SU-DHL-6 (cell line): ENCODE data around the gene PDGFD.

Experiments used
- EZH2phosphoT487 ChIP-seq: fragments of 200-600 bp; sonication (generic), shearing (Covaris generic); conservative IDR thresholded peaks from 2 replicates; pipeline ENCODE4 v1.6.1; 2018; ENCODE audit warnings: mild to moderate bottlenecking, antibody characterized with exemption, low read length, moderate library complexity, mixed read lengths
- TF ChIP-seq, protein P1 (sequence below): fragments of 200-600 bp; sonication (generic); IDR thresholded peaks from one replicate; pipeline ENCODE4 v1.5.1; 2017; ENCODE audit warnings: antibody characterized with exemption, mild to moderate bottlenecking, low read length, moderate library complexity; ENCODE audit not compliant: insufficient read depth, poor library complexity, severe bottlenecking

DNA sequence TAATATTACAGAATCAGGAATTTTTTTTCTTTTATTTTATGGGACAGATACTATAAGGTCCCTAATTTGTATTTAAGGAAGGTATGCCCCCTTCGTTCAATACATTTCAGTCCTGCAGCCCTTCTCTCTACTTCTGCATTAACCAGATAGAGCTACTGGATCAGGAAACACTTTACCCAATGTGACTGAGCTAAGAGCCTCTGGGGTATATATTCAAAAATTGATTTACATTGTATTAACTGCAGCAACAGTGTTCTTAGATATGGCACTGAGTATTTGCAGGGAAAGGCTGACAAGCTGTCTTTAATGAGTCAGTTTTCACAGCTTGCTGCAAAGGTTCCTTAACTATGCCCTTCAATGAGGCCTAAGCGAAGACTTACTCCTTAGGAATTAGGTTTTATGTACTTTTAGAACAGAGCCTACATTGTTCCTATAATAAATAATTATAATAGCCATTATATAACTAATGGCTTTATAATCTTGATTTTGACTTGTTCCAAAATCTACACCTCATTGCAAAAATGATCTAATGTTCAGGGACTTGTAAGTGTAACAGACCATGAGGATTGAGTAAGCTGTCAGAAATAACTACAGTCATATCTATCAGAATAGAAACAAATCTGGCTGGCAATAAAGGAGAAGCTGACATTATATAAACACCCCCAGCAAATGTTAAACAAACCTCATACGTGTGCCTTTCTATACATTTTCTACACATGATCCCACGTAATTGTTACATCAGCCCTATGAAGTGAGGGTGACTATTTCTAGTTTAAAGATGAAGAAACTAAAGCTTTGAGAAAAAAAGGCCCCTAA, 72.5 kb downstream of the PDGFD start:
- TF ChIP-seq, protein P1, sequence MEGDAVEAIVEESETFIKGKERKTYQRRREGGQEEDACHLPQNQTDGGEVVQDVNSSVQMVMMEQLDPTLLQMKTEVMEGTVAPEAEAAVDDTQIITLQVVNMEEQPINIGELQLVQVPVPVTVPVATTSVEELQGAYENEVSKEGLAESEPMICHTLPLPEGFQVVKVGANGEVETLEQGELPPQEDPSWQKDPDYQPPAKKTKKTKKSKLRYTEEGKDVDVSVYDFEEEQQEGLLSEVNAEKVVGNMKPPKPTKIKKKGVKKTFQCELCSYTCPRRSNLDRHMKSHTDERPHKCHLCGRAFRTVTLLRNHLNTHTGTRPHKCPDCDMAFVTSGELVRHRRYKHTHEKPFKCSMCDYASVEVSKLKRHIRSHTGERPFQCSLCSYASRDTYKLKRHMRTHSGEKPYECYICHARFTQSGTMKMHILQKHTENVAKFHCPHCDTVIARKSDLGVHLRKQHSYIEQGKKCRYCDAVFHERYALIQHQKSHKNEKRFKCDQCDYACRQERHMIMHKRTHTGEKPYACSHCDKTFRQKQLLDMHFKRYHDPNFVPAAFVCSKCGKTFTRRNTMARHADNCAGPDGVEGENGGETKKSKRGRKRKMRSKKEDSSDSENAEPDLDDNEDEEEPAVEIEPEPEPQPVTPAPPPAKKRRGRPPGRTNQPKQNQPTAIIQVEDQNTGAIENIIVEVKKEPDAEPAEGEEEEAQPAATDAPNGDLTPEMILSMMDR, result no peak
- no peak for TF ChIP-seq EZH2phosphoT487
